NCI-H510A (cell line): ENCODE data around the gene C16orf96.
"Not testable (repeated sequence)": the region's sequence is repeated elsewhere in the genome, so short reads cannot be mapped to it uniquely, and the experiment has no call there.

ENCODE experiments used
- DNase-seq: peaks from one replicate; lab custom pipeline; 2025; lab: John Stamatoyannopoulos, UW

Gene C16orf96

GRCh38 chr16:4566144-4566543, 10.0 kb downstream of the C16orf96 start:
- DNase-seq, result no peak

- DNase-seq, result no peak
Measured at GRCh38 chr16:4570086-4570485, 13.9 kb downstream of the C16orf96 start.

- no peak for DNase-seq
Measured at GRCh38 chr16:4570688-4571321, 14.7 kb downstream of the C16orf96 start.

- no peak for DNase-seq
Measured at GRCh38 chr16:4572715-4573114, 16.6 kb downstream of the C16orf96 start.

- not testable (repeated sequence) for DNase-seq
Measured at GRCh38 chr16:4573926-4574325, 17.8 kb downstream of the C16orf96 start.

GRCh38 chr16:4574919-4575705, 19.0 kb downstream of the C16orf96 start:
- DNase-seq, result no peak

GRCh38 chr16:4576008-4576407, 19.9 kb downstream of the C16orf96 start:
- DNase-seq, result no peak

- peak; percentile 79 for DNase-seq
Measured at GRCh38 chr16:4578961-4579530, 22.9 kb downstream of the C16orf96 start.

GRCh38 chr16:4580250-4580649, 24.1 kb downstream of the C16orf96 start:
- no peak for DNase-seq

- no peak for DNase-seq
Measured at GRCh38 chr16:4583906-4584305, 27.8 kb downstream of the C16orf96 start.

GRCh38 chr16:4586291-4586690, 30.2 kb downstream of the C16orf96 start:
- DNase-seq, result no peak

- no peak for DNase-seq
Measured at GRCh38 chr16:4588386-4588785, 32.2 kb downstream of the C16orf96 start.

- no peak for DNase-seq
Measured at GRCh38 chr16:4588961-4589360, 32.8 kb downstream of the C16orf96 start.

- no peak for DNase-seq
Measured at GRCh38 chr16:4591191-4591590, 35.1 kb downstream of the C16orf96 start.

- no peak for DNase-seq
Measured at GRCh38 chr16:4591706-4592470, 35.7 kb downstream of the C16orf96 start.

- no peak for DNase-seq
Measured at GRCh38 chr16:4593086-4593485, 36.9 kb downstream of the C16orf96 start.

- no peak for DNase-seq
Measured at GRCh38 chr16:4594433-4595410, 38.6 kb downstream of the C16orf96 start.

GRCh38 chr16:4597174-4597573, 41.0 kb downstream of the C16orf96 start:
- no peak for DNase-seq

GRCh38 chr16:4599037-4599436, 42.9 kb downstream of the C16orf96 start:
- no peak for DNase-seq

- DNase-seq, result no peak
Measured at GRCh38 chr16:4599545-4599944, 43.4 kb downstream of the C16orf96 start.
